ENCODE data around the gene HIRA. TPM values are rescaled to one million over a fixed set of nuclear protein-coding genes. Genes with fewer than 3 reads are reported as not detected.
"Not testable (repeated sequence)": the region's sequence is repeated elsewhere in the genome, so short reads cannot be mapped to it uniquely, and the experiment has no call there.

Gene HIRA
- total RNA-seq, 2 donors from 2014 or later, result 23.1 to 24.9 TPM

DNA sequence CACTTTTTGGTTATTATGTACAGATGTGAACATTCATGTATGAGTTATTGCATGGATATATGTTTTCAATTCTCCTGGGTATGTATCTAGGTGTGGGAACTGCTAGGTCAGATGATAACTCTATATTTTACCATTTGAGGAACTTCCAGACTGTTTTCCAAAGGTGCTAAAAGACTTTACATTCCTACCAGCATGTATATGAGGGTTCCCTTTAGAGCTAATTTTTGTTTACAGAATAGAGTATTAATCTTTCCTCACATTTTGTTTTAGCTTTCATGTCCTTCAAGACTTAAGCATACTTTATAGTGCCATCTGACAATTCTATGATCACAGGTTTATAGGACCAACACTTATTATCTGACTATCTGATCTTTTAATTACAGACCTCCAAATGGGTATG lies 59.6 kb downstream of the HIRA start:
- no peaks in the 10 kb centered on the region for H3K9me3 ChIP-seq (ENCODE audit: control insufficient read depth, low read length, poor library complexity, severe bottlenecking)
- H3K36me3 Mint-ChIP-seq (ENCODE audit: low read depth), result peaks cover 17% of the 10 kb centered on the region
- ATAC-seq, result no peak
- DNase-seq, result no peak
- no peak overlapping the region for H3K4me3 Mint-ChIP-seq
- H3K27me3 Mint-ChIP-seq, result no peaks in the 10 kb centered on the region
- H3K27ac Mint-ChIP-seq, result no peak overlapping the region
- peaks cover 2% of the 10 kb centered on the region for H3K4me1 Mint-ChIP-seq

DNA sequence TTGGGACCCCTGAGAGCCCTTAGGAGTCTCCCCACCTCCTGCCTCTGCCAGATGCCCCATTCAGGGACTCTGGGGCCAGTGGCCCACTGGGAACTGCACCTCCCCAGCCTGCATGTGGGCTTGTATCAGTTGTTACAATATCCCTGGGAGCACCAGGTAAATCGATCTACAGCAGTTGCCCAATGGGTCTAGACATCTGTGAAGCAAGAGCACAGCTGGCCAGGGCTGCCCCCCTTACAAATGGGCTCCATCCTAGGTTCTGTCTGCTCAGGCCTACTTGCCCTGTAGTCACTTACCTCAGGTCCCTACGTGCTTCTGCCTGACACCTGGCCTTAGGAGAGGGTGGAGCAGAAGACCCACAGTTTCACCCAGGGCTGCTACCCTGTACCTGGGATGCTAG lies 62.7 kb downstream of the HIRA start:
- no peak for DNase-seq
- peaks cover 7% of the 10 kb centered on the region for H3K36me3 Mint-ChIP-seq (ENCODE audit: low read depth)

DNA sequence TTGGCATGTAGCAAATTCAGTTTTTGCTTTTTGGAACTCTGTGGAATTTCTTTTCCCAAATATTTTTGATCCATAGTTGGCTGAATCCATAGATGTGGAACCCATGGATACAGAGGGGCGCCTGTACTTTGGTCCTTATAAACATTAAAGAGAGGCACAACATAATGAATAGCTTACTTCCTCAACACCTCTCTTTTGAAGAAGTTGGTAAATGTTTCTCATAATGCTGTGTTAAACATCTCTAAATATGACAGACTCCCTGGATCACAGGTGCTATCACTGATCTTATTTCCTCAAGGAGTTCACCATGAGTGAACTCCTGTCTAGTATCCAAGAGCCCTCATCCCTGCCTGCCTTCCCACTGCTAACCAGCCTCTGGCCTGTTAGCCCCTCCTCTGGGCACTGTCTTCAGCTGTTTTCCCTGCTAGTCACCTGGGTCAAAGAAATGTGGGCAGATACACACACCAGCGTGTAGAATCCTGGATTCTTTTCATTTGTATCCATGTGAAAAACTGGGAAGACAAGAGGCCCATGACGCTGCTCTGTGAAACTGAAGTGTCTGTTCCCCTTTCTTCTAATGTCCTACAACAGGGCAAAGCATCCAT lies 63.7 kb downstream of the HIRA start:
- DNase-seq (no peak), ATAC-seq (no peak)
- Mint-ChIP-seq H3K4me3 (no peak overlapping the region), H3K36me3 (ENCODE audit: low read depth) (peaks cover 7% of the 10 kb centered on the region), H3K4me1 (peaks cover 4% of the 10 kb centered on the region), H3K27ac (no peak overlapping the region), H3K27me3 (no peaks in the 10 kb centered on the region)
- H3K9me3 ChIP-seq (ENCODE audit: control insufficient read depth, low read length, poor library complexity, severe bottlenecking), result no peaks in the 10 kb centered on the region

More for the DNA sequence above, 62.7 kb downstream of the HIRA start:
- no peaks in the 10 kb centered on the region for H3K9me3 ChIP-seq (ENCODE audit: control insufficient read depth, low read length, poor library complexity, severe bottlenecking)
- no peak for ATAC-seq
- H3K27ac Mint-ChIP-seq, result no peak overlapping the region
- H3K27me3 Mint-ChIP-seq, result no peaks in the 10 kb centered on the region
- H3K4me3 Mint-ChIP-seq, result no peak overlapping the region
- H3K4me1 Mint-ChIP-seq, result peaks cover 4% of the 10 kb centered on the region

DNA sequence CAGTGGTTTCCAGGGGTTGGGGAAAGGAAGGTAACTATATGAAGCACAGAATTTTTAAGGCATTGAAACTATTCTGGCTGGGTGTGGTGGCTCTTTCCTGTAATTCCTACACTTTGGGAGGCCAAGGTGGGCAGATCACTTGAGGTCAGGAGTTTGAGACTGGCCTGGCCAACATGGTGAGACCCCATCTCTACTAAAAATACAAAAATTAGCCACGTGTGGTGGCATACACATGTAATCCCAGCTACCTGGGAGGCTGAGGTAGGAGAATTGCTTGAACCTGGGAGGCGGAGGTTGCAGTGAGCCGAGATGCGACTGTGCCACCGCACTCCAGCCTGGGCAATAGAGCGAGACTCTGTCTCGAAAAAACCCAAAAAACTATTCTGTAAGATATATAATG lies 68.0 kb downstream of the HIRA start:
- not testable (repeated sequence) for H3K4me1 Mint-ChIP-seq; H3K27ac Mint-ChIP-seq; H3K27me3 Mint-ChIP-seq; DNase-seq; H3K4me3 Mint-ChIP-seq; H3K9me3 ChIP-seq (ENCODE audit: control insufficient read depth, low read length, poor library complexity, severe bottlenecking); ATAC-seq
- H3K36me3 Mint-ChIP-seq (ENCODE audit: low read depth), result peaks cover 15% of the 10 kb centered on the region

DNA sequence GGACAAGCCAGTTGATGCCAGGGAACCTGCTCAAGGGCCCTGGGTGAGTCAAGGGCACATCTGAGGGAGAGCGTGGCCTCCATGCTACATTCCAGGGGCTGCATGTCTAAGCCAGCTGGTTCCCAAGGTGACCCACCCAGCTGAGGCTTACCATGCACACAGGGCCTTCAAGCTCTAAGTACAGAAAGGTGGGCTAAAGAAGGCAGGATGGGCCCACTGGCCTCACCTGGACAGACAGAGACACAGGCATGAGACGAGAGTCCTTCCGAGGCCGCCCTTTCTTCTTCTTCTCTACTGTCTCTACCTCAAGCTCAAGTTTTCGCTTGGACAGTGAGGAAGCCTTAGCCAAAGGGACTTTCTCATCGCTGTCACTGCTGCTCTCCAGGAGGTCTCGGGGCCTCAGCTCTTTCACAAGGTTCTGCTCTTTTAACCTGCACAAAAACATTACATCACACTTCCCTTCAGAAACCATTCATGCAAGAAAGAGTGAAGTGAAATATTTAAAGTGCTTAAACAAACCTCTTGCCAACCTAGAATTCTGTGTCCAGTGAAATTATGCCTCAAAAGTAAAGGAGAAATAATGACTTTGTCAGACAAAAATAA lies 69.9 kb downstream of the HIRA start:
- DNase-seq (no peak), ATAC-seq (peak; percentile 82)
- H3K9me3 ChIP-seq (ENCODE audit: control insufficient read depth, low read length, poor library complexity, severe bottlenecking), result no peaks in the 10 kb centered on the region
- Mint-ChIP-seq H3K4me3 (no peak overlapping the region), H3K36me3 (ENCODE audit: low read depth) (peaks cover 20% of the 10 kb centered on the region), H3K4me1 (peaks cover 8% of the 10 kb centered on the region), H3K27me3 (no peaks in the 10 kb centered on the region), H3K27ac (peak overlapping the region; percentile 92)

DNA sequence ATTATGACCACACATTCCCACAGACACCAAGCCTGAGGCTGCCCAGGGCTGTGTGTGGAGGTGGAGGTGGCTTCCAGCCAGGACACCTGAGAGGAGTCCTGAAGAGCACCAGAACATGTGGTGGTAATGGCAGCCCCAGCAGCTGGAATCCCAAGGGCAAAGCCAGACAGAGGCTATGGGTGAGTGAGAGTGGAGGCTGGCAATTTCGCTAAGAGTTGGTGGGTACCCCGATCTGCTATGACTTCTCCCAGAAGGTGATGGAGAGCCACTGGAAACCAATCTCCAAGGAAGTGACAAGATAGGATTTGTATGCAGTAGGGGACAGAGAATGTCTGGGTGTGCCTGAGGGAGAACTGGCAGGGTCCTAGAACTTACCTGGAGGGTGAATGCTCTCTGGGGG lies 70.7 kb downstream of the HIRA start:
- peak overlapping the region; percentile 19 for H3K4me3 Mint-ChIP-seq
- H3K27ac Mint-ChIP-seq, result peak overlapping the region; percentile 92
- peaks cover 17% of the 10 kb centered on the region for H3K36me3 Mint-ChIP-seq (ENCODE audit: low read depth)
- DNase-seq, result no peak
- peaks cover 6% of the 10 kb centered on the region for H3K4me1 Mint-ChIP-seq
- H3K9me3 ChIP-seq (ENCODE audit: control insufficient read depth, low read length, poor library complexity, severe bottlenecking), result no peaks in the 10 kb centered on the region
- H3K27me3 Mint-ChIP-seq, result no peaks in the 10 kb centered on the region
- no peak for ATAC-seq

DNA sequence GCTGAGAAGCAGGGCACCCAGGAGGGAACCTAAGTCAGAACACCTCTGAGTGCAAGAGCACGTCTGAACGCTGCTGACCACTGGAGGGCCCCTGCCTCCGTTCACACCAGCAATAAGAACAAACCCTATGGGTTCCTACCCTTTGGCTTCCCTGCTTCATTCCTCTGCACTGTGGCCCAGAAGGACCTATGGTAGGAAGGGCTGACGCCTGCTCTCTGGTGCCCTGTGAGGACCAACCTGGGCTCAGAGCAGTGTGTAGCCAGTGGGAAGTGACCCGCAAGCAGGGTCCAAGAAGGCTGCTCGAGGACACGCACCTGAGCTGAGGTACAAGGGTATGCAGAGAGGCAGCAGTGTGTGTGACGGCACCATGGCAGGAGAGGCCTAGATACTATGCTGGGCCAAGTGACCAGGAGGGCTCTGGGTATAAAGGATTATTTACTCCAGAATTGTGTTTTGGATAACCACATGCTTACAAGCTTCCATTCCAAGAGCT lies 71.2 kb downstream of the HIRA start:
- no peaks in the 10 kb centered on the region for H3K9me3 ChIP-seq (ENCODE audit: control insufficient read depth, low read length, poor library complexity, severe bottlenecking)
- Mint-ChIP-seq H3K4me3 (no peak overlapping the region), H3K27me3 (no peaks in the 10 kb centered on the region), H3K36me3 (ENCODE audit: low read depth) (peaks cover 17% of the 10 kb centered on the region), H3K4me1 (peaks cover 6% of the 10 kb centered on the region), H3K27ac (peak overlapping the region; percentile 92)
- DNase-seq (no peak), ATAC-seq (no peak)

DNA sequence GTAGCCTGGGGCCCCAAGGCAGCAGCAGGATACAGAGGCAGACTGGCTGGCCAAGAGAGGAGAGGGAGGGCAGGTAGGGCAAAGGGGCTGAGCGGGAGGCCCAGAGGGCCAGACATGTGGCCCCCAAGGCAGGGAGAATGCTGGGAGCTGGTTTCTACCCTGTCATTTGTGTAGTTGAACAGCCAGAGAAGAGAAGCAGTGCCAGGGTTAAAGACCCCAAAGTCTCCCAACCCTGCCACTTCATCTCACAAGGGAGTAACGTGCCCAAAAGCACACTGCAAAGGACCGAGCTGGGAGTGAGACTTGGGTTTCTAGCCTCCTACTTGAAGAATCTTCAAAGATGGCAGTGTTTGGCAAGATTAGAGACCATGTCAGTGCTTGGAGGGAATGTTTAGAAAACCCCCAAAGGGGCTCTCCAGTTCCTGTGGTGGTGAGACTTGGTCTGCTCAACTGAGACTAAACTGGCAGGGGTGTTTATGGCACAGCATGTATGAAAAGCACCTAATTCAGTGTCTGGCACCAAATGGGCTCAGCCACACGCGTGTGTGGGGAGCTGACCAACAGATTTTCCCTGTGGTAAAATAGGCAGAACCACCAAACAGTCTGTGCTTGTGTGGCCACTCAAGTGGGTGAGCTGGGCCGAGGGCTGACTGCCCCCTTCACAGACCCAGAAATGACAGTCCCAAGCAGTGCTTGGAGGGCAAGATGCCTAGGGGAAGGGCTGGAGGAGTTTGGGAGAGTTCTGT lies 71.8 kb downstream of the HIRA start:
- Mint-ChIP-seq H3K27me3 (no peaks in the 10 kb centered on the region), H3K4me3 (no peak overlapping the region), H3K27ac (peak overlapping the region; percentile 92), H3K4me1 (peaks cover 4% of the 10 kb centered on the region), H3K36me3 (ENCODE audit: low read depth) (peaks cover 17% of the 10 kb centered on the region)
- DNase-seq, result no peak
- peak; percentile 42 for ATAC-seq
- H3K9me3 ChIP-seq (ENCODE audit: control insufficient read depth, low read length, poor library complexity, severe bottlenecking), result no peaks in the 10 kb centered on the region

DNA sequence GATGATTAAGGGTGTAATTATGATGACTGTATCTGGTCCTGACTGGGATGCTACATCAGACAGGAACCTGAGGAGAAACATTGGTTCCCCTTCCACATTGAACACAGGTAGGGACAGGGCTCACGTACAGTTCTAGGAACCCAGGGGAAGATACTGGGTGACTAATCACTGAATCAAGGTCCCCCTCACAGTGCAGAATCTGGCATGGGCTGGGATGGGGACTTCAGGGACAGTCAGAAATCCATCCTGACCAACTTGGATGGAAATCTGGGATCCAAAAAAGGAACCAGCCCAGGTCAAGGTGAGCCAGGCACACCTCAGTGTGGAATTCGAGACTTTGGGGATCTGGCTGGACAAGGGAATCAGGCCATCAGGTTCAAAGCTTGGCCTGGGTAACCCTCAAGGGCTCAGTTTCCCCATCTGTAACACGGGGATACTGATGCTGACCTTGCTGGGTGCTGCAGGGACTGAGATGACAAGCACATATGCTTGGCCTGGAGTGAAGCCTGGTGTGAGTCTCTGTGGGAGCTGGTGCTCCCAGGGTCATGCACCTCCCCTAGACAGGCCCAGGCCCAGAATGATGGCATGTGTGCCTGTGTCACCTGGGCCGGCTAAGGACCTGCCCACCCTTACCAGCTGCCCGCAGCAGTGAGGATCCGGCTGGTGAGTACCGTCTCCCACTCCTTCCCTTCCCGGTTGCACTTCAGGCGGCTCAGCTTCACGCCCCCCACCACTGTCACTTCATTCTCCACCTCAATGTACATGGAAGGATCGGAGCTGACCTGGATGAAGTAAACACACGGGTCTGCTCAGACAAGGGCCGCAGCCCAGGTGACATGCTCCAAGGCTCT lies 72.6 kb downstream of the HIRA start:
- no peaks in the 10 kb centered on the region for H3K27me3 Mint-ChIP-seq
- H3K4me3 Mint-ChIP-seq, result no peak overlapping the region
- no peak for ATAC-seq
- H3K9me3 ChIP-seq (ENCODE audit: control insufficient read depth, low read length, poor library complexity, severe bottlenecking), result no peaks in the 10 kb centered on the region
- no peak for DNase-seq
- peaks cover 17% of the 10 kb centered on the region for H3K36me3 Mint-ChIP-seq (ENCODE audit: low read depth)
- H3K27ac Mint-ChIP-seq, result no peak overlapping the region
- peaks cover 4% of the 10 kb centered on the region for H3K4me1 Mint-ChIP-seq

DNA sequence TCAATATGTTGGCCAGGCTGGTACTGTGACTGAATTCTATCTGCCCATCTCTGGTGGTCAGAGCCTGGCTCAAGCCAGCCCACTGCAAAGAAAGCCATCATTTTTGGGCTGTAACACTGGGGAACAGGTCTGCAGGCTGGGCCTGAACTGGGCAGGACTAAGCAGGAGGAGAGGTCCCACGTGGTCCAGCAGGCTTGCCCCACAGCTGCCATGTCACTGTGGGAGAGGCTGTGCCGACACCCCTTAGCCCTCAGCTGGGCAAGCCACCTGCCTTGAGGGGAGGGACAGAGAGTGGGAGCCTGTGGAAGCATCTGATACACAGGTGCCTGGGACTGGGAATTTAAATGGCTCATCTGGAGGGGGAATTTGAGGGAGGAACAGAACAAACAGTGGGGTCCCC lies 73.3 kb downstream of the HIRA start:
- ATAC-seq, result no peak
- Mint-ChIP-seq H3K4me3 (no peak overlapping the region), H3K36me3 (ENCODE audit: low read depth) (peaks cover 17% of the 10 kb centered on the region), H3K27ac (no peak overlapping the region), H3K4me1 (peaks cover 4% of the 10 kb centered on the region), H3K27me3 (no peaks in the 10 kb centered on the region)
- H3K9me3 ChIP-seq (ENCODE audit: control insufficient read depth, low read length, poor library complexity, severe bottlenecking), result no peaks in the 10 kb centered on the region
- no peak for DNase-seq

DNA sequence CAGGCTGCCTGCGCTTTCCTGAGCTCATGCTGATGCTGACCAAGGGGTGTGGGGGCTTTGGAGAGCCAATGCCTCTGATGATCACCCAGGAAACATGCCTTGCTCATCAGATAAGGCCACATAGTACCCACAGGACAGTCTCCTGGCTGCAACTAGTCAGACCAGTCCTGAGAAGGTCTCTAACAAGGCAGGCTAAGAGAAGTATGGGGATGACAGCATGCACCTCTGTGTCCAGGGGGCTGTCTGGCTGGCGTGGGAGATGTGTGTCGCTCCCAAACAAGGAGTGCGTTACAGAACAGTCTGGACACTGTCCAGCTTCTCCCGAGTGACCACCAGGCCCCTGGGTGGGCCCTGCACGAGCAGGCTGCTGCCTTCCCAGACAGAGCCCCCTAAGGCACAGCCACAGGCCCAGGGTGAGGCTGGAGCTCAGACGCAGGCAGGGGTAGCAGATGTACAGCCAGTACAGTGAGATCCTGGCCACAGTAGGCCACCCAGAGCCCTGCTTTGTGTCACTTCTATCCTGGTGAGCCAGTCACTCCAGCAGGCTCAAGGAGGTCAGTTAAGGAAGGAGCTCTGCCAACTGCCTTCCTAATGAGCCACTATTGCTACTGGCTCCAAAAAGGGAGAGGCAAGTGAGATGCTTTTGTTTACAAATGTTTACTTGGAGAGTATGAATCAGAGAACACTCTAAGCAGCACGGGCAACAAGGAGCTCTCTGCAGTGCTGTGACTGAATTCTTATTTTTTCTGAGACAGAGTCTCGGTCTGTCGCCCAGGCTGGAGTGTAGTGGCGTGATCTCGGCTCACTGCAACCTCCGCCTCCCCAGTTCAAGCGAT lies 74.0 kb downstream of the HIRA start:
- no peak for ATAC-seq
- H3K27me3 Mint-ChIP-seq, result no peaks in the 10 kb centered on the region
- H3K4me1 Mint-ChIP-seq, result peaks cover 4% of the 10 kb centered on the region
- no peaks in the 10 kb centered on the region for H3K9me3 ChIP-seq (ENCODE audit: control insufficient read depth, low read length, poor library complexity, severe bottlenecking)
- peaks cover 17% of the 10 kb centered on the region for H3K36me3 Mint-ChIP-seq (ENCODE audit: low read depth)
- H3K27ac Mint-ChIP-seq, result no peak overlapping the region
- no peak for DNase-seq
- no peak overlapping the region for H3K4me3 Mint-ChIP-seq

DNA sequence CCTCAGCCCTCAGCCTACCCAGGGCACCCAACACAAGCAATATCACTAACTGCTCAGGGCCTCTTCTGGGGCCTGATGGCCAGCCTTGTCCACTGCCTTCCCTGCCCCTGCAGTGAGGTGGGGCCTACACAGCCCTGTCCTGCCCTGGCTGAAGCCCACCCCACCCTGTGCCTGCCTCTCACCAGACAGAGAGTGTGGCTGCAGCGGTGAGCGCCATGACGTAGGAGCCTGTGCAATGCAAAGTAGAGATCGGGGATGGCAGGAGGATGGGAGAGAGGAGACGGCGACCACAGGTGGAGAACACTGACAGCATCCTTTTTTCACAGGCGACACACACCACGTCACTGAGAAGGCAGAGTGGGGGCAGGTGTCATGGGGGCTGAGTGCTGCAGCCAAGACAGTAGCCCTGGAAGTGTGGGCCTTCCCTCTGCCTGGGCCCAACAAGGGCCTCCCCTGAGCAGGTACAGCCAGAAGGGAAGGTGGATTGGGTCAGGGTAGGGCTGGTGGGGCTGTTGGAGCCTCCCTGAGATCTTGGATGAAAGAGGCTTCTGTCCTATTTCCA lies 74.7 kb downstream of the HIRA start:
- ATAC-seq, result no peak

More for the DNA sequence above, 74.7 kb downstream of the HIRA start:
- H3K36me3 Mint-ChIP-seq (ENCODE audit: low read depth), result peaks cover 18% of the 10 kb centered on the region
- H3K9me3 ChIP-seq (ENCODE audit: control insufficient read depth, low read length, poor library complexity, severe bottlenecking), result no peaks in the 10 kb centered on the region
- H3K27me3 Mint-ChIP-seq, result no peaks in the 10 kb centered on the region
- no peak overlapping the region for H3K27ac Mint-ChIP-seq
- peaks cover 4% of the 10 kb centered on the region for H3K4me1 Mint-ChIP-seq
- DNase-seq, result no peak
- no peak overlapping the region for H3K4me3 Mint-ChIP-seq

All from T-helper 17 cell (primary cell).